ENCODE data around the gene GYG2. TPM values are rescaled to one million over a fixed set of nuclear protein-coding genes. Genes with fewer than 3 reads are reported as not detected.
A peak's percentile ranks its signal among the peaks of the same experiment; 100 is the strongest.
"Not testable (repeated sequence)": the region's sequence is repeated elsewhere in the genome, so short reads cannot be mapped to it uniquely, and the experiment has no call there.

GYG2 gene
- 1 to 10 TPM; 3.0 to 8.6 (median 4.9) TPM for total RNA-seq
- 1 to 10 TPM; 2.2 to 6.0 TPM for polyA plus RNA-seq

DNA sequence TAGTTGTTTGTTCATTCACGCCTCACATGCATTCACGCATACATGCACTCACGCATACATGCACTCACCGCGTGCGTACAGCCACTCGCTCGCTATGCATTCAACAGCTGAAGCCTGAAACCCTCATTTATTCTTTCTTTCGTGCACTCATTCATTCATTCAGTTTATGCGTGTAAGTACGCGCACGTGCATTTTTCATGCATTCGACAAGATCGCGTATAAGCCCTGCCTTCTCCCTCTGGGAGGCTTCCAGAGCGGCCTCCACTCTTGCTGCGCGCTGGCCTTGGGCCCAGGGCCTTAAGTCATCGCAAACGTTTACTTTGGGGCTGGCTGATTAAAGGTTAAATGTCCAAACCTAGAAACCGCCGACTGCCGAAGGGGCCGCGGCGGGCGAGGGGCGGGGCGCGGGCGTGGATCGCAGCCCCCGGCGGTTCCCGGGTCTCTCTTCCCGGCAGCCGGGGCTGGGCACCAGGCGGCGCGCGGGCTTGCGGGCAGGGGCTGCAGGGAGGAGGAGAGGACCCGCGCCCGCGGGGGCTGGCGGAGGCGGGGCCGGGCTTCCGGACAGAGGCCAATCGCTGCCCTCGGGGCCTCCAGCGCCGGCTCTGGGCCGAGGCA is at the start of gene GYG2:
GYG2 (plus strand) TSS at position 587 of the 615 bp plus-strand sequence. CDS start 1,259 bp downstream, outside the sequence.
- no peak for FAIRE-seq
- Histone ChIP-seq H3K27ac (no peak within 1 kb of the TSS), H3K4me3 (peak within 1 kb of the TSS; percentile 18 to 49 (median 34)), H3K9me3 (no peaks in the 10 kb centered on the region), H3K36me3 (no peaks in the 10 kb centered on the region), H3K4me1 (no peaks in the 10 kb centered on the region), H3K27me3 (no peaks in the 10 kb centered on the region)
- peak in 2 of 6 donors; percentile 24 to 68 for DNase-seq
- intact Hi-C loops (cut with DNase I) = loop anchor here in 1 of 3 donors (10.0 kb wide), 1 partner anchor 184 kb away; no protein-coding TSS in a partner anchor
- peak; percentile 74 to 86 (median 79) for ATAC-seq
- TF ChIP-seq, protein P1, sequence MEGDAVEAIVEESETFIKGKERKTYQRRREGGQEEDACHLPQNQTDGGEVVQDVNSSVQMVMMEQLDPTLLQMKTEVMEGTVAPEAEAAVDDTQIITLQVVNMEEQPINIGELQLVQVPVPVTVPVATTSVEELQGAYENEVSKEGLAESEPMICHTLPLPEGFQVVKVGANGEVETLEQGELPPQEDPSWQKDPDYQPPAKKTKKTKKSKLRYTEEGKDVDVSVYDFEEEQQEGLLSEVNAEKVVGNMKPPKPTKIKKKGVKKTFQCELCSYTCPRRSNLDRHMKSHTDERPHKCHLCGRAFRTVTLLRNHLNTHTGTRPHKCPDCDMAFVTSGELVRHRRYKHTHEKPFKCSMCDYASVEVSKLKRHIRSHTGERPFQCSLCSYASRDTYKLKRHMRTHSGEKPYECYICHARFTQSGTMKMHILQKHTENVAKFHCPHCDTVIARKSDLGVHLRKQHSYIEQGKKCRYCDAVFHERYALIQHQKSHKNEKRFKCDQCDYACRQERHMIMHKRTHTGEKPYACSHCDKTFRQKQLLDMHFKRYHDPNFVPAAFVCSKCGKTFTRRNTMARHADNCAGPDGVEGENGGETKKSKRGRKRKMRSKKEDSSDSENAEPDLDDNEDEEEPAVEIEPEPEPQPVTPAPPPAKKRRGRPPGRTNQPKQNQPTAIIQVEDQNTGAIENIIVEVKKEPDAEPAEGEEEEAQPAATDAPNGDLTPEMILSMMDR (IDR thresholded peaks at IDR 0.05) = no peak
- WGBS, 2 donors = 17 to 23% methylated on average over 39 to 56 of the region's 56 CpGs

DNA sequence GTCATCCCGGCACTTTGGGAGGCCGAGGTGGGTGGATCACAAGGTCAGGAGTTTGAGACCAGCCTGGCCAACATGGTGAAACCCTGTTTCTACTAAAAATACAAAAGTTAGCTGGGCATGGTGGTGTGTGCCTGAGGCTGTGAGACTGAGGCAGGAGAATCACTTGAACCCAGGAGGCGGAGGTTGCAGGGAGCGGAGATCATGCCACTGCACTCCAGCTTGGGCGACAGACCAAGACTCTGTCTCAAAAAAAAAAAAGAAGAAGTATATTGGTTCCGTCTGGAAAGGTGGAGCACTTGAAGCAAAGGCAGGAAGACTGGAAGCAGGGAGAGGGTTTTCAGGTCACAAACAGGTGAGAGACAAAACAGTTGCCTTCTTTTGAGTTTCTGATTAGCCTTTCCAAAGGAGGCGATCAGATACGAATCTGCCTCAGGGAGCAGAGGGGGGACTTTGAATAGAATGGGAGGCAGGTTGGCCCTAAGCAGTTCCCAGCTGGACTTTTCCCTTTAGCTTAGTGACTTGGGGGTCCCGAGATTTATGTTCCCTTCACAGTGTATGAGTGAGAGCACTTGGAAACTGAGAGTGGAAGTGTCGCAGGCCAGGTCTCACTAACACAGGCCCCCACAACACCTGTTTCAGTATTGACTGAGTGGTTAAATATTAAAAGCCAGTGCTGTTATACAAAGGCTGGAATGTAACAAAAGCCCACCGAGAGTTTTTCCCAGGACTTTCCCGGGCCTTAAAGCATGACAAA is 48.1 kb upstream of the GYG2 start:
- H3K9me3 ChIP-seq; H3K36me3 ChIP-seq; H3K4me1 ChIP-seq; H3K4me3 ChIP-seq; intact Hi-C loops (cut with DNase I); FAIRE-seq; H3K27me3 ChIP-seq: not testable (repeated sequence)
- 22 to 47% methylated on average over 12 of the region's 12 CpGs for WGBS, 2 donors
- peak in 3 of 4 donors; percentile 61 to 93 (median 91) for ATAC-seq
- peak in 2 of 6 donors; percentile 13 to 46 for DNase-seq
- H3K27ac ChIP-seq = peak overlapping the region in 2 of 4 donors; percentile 43 to 80

DNA sequence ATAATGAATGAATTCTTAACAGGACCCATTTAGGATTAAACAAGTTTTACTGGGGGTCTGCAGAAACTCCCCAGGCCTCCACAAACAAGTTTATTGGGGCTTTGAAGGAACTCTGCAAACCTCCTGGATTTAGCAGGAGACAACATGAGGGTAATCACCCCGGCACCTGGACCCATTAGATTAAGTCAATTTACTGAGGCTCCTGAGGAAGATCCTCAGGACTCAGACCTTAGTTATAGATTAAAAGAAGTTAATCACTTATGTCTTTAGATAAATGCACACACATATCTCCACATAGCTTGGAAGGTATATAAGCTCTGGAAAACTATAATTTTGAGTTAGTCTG is 47.5 kb upstream of the GYG2 start:
- DNase-seq (no peak), ATAC-seq (peak in 3 of 4 donors; percentile 16 to 34 (median 34)), FAIRE-seq (no peak)
- intact Hi-C loops (cut with DNase I) = no loop called here
- peaks cover 0 to 5% (median 0%) of the 10 kb centered on the region in 3 donors for H3K4me1 ChIP-seq
- H3K9me3 ChIP-seq = no peaks in the 10 kb centered on the region
- no peaks in the 10 kb centered on the region for H3K36me3 ChIP-seq
- 25 to 47% methylated on average over 1 of the region's 1 CpG for WGBS, 2 donors
- no peak overlapping the region for H3K4me3 ChIP-seq
- no peaks in the 10 kb centered on the region for H3K27me3 ChIP-seq
- peak overlapping the region in 2 of 4 donors; percentile 43 to 80 for H3K27ac ChIP-seq
- TF ChIP-seq, protein P1 (IDR thresholded peaks at IDR 0.05) = no peak

DNA sequence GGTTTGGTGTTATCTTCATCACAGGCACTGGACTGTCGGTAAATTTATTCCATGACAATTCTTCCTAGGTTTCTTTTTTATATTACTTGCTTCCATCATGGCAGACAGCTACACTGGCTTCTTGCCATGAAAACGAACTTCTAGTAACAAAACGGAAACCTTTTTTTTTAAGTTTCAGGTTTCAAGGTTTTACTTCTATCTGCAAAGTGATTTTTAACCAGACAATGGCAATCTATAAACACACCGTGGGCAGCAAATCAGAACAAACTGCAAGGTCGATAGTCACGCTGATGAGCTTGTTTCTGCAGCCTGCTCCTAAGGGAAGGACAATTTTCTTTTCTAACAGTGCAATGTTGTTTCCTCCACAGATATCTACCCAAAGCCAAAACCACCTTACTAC is 47.0 kb upstream of the GYG2 start:
- Histone ChIP-seq H3K36me3 (no peaks in the 10 kb centered on the region), H3K27me3 (no peaks in the 10 kb centered on the region), H3K4me1 (peaks cover 0 to 5% (median 0%) of the 10 kb centered on the region in 3 donors), H3K27ac (peak overlapping the region in 2 of 4 donors; percentile 43 to 80), H3K4me3 (no peak overlapping the region), H3K9me3 (no peaks in the 10 kb centered on the region)
- TF ChIP-seq, protein P1 (IDR thresholded peaks at IDR 0.05) = no peak
- intact Hi-C loops (cut with DNase I) = no loop called here
- no peak for FAIRE-seq
- no peak for DNase-seq
- ATAC-seq = peak in 2 of 4 donors; percentile 39 to 43
- 6 to 11% methylated on average over 6 of the region's 6 CpGs for WGBS, 2 donors

DNA sequence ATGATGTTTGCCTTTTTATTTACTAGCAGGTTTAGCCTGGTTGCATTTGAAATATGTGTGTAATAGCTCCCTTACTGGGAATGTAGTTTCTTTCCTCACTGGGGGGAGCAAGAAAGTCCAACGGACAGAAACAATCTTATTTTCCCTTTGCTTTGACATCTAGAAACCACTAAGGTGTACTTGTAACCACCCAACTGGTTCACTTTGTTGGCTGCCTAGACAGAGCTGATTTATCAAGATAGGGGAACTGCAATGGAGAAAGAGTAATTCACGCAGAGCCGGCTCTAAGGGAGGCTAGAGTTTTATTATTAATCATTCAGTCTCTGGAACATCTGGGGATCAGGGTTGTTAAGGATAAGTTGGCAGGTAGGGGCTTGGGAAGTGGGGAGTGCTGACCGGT is 46.6 kb upstream of the GYG2 start:
- FAIRE-seq = no peak
- TF ChIP-seq, protein P1 (IDR thresholded peaks at IDR 0.05) = no peak
- no peaks in the 10 kb centered on the region for H3K9me3 ChIP-seq
- peak in 1 of 4 donors; percentile 30 for ATAC-seq
- peaks cover 0 to 5% (median 0%) of the 10 kb centered on the region in 3 donors for H3K4me1 ChIP-seq
- no peak overlapping the region for H3K4me3 ChIP-seq
- no peaks in the 10 kb centered on the region for H3K36me3 ChIP-seq
- WGBS, 2 donors = 40 to 48% methylated on average over 4 of the region's 4 CpGs
- H3K27ac ChIP-seq = peak overlapping the region in 1 of 4 donors; percentile 80
- no peak for DNase-seq
- intact Hi-C loops (cut with DNase I) = no loop called here
- H3K27me3 ChIP-seq = no peaks in the 10 kb centered on the region
